ENCODE measurements around the gene VCX. TPM values are rescaled to one million over a fixed set of nuclear protein-coding genes. Genes with fewer than 3 reads are reported as not detected.
"Not testable (repeated sequence)": the region's sequence is repeated elsewhere in the genome, so short reads cannot be mapped to it uniquely, and the experiment has no call there.

Gene VCX
- total RNA-seq = not detected
- not detected for polyA plus RNA-seq
- long read RNA-seq, donor 1 = 0 reads
- long read RNA-seq, donor 2 = 0 reads

DNA sequence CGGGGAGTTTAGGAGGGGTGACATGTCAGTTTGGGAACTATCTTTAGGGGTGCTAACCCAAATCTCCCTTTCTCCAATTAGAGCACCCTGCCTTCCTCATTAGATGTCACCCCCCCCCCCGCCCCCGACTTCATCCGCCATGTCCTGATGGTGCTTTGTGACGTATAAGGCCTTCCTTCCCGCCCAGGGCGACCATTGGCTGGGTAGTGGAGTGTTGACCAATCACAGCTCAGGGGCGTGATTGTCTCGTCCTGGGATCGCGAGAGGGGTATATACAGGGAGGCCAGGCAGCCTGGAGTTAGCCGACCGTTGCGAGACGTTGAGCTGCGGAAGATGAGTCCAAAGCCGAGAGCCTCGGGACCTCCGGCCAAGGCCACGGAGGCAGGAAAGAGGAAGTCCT, at the start of gene VCX:
TSS of gene VCX (plus strand) at position 301 of the 400 bp plus-strand sequence. CDS start at position 334, 33 bp downstream.
- H3K36me3 ChIP-seq (ENCODE audit: insufficient read depth in 1 of 2, low read depth in 1 of 2); H3K27me3 ChIP-seq (ENCODE audit: insufficient read depth in 3 of 3, low read length in 2 of 3); H3K4me3 ChIP-seq; H3K9me3 ChIP-seq; ATAC-seq; intact Hi-C loops (cut with DNase I); DNase-seq; H3K4me1 ChIP-seq; H3K27ac ChIP-seq: not testable (repeated sequence)
- 86 to 100% (median 92%) methylated on average over 2 to 10 of the region's 20 CpGs for WGBS, 3 donors

DNA sequence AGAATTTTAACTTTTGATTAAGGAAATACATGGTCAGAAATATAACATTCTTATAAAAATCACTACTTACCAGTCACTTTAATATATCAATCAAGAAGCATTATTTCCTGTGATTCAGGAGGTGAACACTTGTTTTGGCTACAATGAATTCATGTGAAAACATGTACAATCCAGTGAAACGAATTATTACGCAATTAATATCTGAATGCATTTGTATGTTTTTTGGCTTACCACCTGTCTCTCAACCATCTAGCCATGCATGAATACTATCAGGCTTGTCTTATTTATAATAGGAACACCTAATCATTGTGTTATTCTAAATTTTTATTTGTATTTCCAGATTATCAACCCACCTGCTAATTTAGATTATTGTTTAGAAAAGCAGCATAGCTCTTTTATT, 44.6 kb upstream of the VCX start:
- H3K27ac ChIP-seq = no peak overlapping the region
- DNase-seq = no peak
- no peaks in the 10 kb centered on the region for H3K27me3 ChIP-seq (ENCODE audit: insufficient read depth in 3 of 3, low read length in 2 of 3)
- TF ChIP-seq, protein P1, sequence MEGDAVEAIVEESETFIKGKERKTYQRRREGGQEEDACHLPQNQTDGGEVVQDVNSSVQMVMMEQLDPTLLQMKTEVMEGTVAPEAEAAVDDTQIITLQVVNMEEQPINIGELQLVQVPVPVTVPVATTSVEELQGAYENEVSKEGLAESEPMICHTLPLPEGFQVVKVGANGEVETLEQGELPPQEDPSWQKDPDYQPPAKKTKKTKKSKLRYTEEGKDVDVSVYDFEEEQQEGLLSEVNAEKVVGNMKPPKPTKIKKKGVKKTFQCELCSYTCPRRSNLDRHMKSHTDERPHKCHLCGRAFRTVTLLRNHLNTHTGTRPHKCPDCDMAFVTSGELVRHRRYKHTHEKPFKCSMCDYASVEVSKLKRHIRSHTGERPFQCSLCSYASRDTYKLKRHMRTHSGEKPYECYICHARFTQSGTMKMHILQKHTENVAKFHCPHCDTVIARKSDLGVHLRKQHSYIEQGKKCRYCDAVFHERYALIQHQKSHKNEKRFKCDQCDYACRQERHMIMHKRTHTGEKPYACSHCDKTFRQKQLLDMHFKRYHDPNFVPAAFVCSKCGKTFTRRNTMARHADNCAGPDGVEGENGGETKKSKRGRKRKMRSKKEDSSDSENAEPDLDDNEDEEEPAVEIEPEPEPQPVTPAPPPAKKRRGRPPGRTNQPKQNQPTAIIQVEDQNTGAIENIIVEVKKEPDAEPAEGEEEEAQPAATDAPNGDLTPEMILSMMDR (IDR thresholded peaks at IDR 0.05) = no peak
- no peak for ATAC-seq
- H3K4me1 ChIP-seq = no peaks in the 10 kb centered on the region
- no peaks in the 10 kb centered on the region for H3K9me3 ChIP-seq
- no peak overlapping the region for H3K4me3 ChIP-seq
- H3K36me3 ChIP-seq (ENCODE audit: insufficient read depth in 1 of 2, low read depth in 1 of 2) = no peaks in the 10 kb centered on the region
- intact Hi-C loops (cut with DNase I) = no loop called here
- WGBS, 3 donors = 73 to 90% (median 78%) methylated on average over 2 of the region's 2 CpGs

DNA sequence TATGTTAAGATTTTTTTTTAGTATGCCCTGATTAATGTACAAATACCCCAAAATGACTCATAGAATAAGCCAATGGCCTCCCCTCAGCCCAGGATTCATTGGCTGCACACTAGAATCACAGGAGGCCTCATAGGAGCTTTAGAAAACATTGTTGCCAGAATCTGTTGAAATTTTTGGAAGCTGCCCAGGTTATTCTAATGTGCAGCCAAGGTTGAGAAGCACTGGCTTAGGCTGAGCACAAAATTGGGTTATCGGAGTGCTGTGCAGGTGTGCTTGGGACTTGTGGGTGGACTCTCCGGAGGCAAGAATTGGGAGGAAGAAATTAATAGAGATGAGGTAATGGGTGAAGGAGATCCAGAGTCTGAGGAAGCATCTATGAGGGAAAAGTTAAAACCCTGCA, 41.3 kb upstream of the VCX start:
- WGBS, 3 donors = 42 to 51% (median 47%) methylated on average over 2 of the region's 2 CpGs
- H3K27ac ChIP-seq = no peak overlapping the region
- no peaks in the 10 kb centered on the region for H3K9me3 ChIP-seq
- TF ChIP-seq, protein P1 (IDR thresholded peaks at IDR 0.05) = no peak
- no peaks in the 10 kb centered on the region for H3K36me3 ChIP-seq (ENCODE audit: insufficient read depth in 1 of 2, low read depth in 1 of 2)
- H3K4me3 ChIP-seq = no peak overlapping the region
- ATAC-seq (no peak), DNase-seq (no peak)
- no peaks in the 10 kb centered on the region for H3K27me3 ChIP-seq (ENCODE audit: insufficient read depth in 3 of 3, low read length in 2 of 3)
- intact Hi-C loops (cut with DNase I) = no loop called here
- no peaks in the 10 kb centered on the region for H3K4me1 ChIP-seq

DNA sequence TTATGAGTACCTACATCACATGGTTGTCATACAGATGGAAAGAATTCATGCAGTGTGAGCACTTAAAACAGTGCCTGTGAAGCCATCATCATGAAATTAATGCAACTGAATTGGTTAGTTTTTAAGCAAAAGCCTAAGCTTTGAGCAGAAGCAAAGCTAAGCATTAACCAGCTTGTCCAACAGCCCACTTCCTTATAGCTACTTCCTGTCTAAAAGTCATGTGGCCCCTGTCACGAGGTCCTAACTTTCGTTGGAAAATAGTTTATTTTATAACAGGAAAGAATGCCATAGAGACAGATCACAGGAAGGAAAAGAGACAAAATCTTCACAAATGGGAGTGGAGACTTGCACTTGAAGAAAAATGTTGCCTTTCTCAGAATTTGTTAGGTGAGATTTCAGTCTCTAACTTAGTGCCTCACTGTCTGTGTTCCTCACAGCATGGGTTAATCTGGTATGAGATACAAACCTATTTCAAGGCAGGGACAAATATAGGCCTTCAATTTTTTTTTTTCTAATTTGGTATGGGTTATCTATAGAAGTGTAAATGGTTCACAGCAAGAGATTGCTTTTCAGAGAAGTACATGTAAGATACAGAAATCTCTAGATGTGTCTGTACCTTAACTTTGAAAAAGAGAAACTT, 27.7 kb upstream of the VCX start:
- 34 to 67% (median 38%) methylated on average over 2 of the region's 2 CpGs for WGBS, 3 donors
- H3K27ac ChIP-seq = no peak overlapping the region
- no peak overlapping the region for H3K4me3 ChIP-seq
- peaks cover 0 to 3% (median 0%) of the 10 kb centered on the region in 3 donors for H3K27me3 ChIP-seq (ENCODE audit: insufficient read depth in 3 of 3, low read length in 2 of 3)
- intact Hi-C loops (cut with DNase I) = no loop called here
- no peaks in the 10 kb centered on the region for H3K36me3 ChIP-seq (ENCODE audit: insufficient read depth in 1 of 2, low read depth in 1 of 2)
- H3K4me1 ChIP-seq = no peaks in the 10 kb centered on the region
- H3K9me3 ChIP-seq = no peaks in the 10 kb centered on the region
- no peak for DNase-seq
- ATAC-seq = no peak
- TF ChIP-seq, protein P1 (IDR thresholded peaks at IDR 0.05) = no peak

DNA sequence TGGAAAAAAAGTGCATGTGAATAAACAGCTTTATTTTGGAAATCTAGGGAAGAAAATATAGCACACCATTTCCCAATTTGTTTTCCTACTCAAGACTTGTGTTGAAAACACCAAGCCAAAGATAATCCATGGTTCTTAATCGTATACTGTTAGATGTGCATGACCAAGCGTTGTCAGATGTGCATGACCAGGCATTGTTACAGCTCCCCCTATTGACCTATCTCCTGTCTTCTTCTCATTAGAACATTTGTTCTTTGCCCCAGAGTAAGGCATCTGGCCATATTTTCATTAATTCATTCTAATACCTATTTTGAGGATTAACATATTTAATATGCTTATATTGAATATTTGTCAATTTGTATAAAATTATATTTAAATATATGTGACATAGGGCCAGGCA, 14.4 kb upstream of the VCX start:
- Histone ChIP-seq H3K4me3 (no peak overlapping the region), H3K27me3 (ENCODE audit: insufficient read depth in 3 of 3, low read length in 2 of 3) (no peaks in the 10 kb centered on the region), H3K36me3 (ENCODE audit: insufficient read depth in 1 of 2, low read depth in 1 of 2) (no peaks in the 10 kb centered on the region), H3K27ac (no peak overlapping the region), H3K9me3 (no peaks in the 10 kb centered on the region), H3K4me1 (no peaks in the 10 kb centered on the region)
- 34 to 46% (median 38%) methylated on average over 2 of the region's 2 CpGs for WGBS, 3 donors
- no peak for ATAC-seq
- DNase-seq = no peak
- TF ChIP-seq, protein P1 (IDR thresholded peaks at IDR 0.05) = no peak
- intact Hi-C loops (cut with DNase I) = no loop called here

All from psoas muscle (tissue), 8 donors.